Measurements from ENCODE around the gene TMEM17. TPM values are rescaled to one million over a fixed set of nuclear protein-coding genes. Genes with fewer than 3 reads are reported as not detected.
"Not testable (repeated sequence)": the region's sequence is repeated elsewhere in the genome, so short reads cannot be mapped to it uniquely, and the experiment has no call there.

Gene TMEM17
- total RNA-seq, 4 donors from 2014 or later: 2.1 to 6.0 (median 4.8) TPM

DNA sequence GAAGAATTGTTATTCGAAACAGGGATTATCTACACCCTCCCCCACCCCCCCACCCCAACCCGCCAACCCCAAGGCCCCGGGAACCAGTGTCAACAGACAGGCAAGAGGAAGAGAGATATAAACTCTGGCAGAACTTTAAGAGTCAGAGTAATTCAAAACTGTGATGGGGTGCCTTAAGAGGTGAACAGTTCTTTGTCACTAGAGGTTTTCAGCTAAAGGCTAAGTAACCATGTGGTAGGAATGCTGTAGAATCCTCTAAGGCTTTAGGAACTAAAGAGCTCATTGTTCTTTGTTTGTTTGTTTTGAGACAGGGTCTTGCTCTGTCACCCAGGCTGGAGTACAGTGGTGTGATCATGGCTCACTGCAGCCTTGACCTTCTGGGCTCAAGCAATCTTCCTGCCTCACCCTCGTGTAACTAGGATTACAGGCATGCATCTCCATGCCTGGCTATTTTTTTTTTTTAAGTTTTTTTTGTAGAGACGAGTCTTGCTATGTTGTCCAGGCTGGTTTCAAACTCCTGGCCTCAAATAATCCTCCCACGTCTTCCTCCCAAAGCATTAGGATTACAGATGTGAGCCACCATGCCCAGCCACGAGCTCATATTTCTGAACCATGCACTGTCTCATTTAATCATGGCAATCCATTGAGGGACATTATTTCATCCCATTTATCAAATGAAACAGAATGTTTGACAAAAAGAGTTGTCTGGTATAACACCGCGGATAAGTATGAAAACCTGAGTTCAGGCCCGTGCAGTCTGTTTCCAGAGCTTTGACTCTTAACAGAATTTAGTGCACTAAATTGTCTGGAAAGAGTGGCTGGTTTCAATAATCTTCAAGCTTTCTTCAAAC lies 20.8 kb upstream of the TMEM17 start:
- no peak for DNase-seq
- no peaks in the 10 kb centered on the region for H3K27me3 ChIP-seq
- H3K27ac ChIP-seq: no peak overlapping the region
- TF ChIP-seq POLR2A (IDR thresholded peaks at IDR 0.05): no peak
- TF ChIP-seq, protein P1, sequence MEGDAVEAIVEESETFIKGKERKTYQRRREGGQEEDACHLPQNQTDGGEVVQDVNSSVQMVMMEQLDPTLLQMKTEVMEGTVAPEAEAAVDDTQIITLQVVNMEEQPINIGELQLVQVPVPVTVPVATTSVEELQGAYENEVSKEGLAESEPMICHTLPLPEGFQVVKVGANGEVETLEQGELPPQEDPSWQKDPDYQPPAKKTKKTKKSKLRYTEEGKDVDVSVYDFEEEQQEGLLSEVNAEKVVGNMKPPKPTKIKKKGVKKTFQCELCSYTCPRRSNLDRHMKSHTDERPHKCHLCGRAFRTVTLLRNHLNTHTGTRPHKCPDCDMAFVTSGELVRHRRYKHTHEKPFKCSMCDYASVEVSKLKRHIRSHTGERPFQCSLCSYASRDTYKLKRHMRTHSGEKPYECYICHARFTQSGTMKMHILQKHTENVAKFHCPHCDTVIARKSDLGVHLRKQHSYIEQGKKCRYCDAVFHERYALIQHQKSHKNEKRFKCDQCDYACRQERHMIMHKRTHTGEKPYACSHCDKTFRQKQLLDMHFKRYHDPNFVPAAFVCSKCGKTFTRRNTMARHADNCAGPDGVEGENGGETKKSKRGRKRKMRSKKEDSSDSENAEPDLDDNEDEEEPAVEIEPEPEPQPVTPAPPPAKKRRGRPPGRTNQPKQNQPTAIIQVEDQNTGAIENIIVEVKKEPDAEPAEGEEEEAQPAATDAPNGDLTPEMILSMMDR (IDR thresholded peaks at IDR 0.05): no peak
- H3K4me3 ChIP-seq (replicated peaks in 1 of 3): no peak overlapping the region
- H3K36me3 ChIP-seq: no peaks in the 10 kb centered on the region
- intact Hi-C loops (cut with DNase I): no loop called here
- peaks cover 6 to 7% of the 10 kb centered on the region in 2 donors for H3K4me1 ChIP-seq
- 70 to 72% methylated on average over 10 of the region's 10 CpGs for WGBS, 2 donors
- H3K9me3 ChIP-seq: no peaks in the 10 kb centered on the region

DNA sequence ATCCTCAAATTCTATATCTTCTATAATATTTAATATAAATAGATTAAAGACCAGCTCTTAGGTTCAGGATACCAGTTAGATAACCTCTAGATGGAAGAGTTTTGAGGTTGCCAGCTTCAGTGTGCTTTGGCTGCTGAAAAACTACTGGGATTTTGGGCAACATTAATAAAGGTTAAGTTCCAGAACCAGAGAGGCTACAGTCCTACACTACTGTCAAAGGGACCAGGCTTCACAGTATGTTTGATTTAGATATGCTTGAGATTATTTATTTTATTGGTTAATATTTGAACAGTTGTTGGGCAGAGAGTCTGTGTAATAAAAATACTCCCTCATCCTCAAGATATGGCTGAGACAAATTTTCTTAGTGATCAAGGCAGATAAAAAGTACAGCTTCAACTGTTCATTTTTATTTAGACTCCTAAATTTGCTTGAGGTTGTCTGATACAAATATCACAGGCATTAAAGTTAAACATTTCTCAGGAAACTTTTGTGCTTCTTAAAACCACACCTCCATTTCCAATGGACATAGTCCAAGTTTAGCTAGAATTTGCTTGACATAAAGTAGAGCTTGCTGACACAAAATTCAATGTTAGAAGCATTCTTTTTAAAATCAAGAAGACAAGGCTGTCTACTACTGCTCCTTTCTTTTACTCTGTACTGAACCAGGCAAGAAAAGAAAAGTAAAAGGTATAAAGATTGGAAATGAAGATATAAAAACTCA lies 19.7 kb upstream of the TMEM17 start:
- Histone ChIP-seq H3K27me3 (no peaks in the 10 kb centered on the region), H3K4me1 (peaks cover 6 to 7% of the 10 kb centered on the region in 2 donors), H3K36me3 (no peaks in the 10 kb centered on the region), H3K4me3 (replicated peaks in 1 of 3) (no peak overlapping the region), H3K27ac (no peak overlapping the region), H3K9me3 (no peaks in the 10 kb centered on the region)
- no peak for TF ChIP-seq POLR2A (IDR thresholded peaks at IDR 0.05)
- TF ChIP-seq, protein P1 (IDR thresholded peaks at IDR 0.05): no peak
- DNase-seq: no peak
- intact Hi-C loops (cut with DNase I): no loop called here

DNA sequence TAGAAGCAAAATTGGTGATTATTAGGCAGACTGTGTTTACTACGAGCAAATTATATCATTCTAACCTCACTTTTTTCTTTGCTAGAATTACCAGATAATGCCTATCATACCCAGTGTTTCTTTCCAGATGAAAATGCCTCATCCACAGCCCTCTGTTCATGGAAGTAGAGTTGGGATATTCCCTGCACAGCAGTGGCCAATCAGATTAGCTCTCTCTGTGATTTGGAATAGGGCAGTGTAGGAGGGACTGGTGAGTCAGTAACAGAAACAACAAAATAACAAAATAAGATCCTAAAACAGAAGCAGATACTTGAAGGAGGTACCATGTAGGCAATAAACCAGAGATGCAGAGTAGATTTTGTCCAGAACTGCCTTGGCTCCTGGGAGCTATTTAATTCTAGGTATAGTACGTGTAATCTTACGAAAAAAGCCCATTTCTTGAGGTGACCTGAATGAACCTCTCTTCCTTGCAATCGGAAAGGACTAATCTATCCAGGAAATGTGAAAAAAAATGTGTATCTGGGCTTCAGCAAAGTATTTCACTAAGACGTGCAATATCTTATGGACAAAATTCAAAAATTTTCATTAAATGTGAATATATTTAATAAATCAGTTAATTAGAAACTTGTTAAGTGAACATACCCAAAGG lies 18.4 kb upstream of the TMEM17 start:
- no peak overlapping the region for H3K27ac ChIP-seq
- H3K4me3 ChIP-seq (replicated peaks in 1 of 3): no peak overlapping the region
- H3K9me3 ChIP-seq: no peaks in the 10 kb centered on the region
- H3K27me3 ChIP-seq: no peaks in the 10 kb centered on the region
- peaks cover 6 to 7% of the 10 kb centered on the region in 2 donors for H3K4me1 ChIP-seq
- intact Hi-C loops (cut with DNase I): no loop called here
- TF ChIP-seq, protein P1 (IDR thresholded peaks at IDR 0.05): no peak
- no peak for TF ChIP-seq POLR2A (IDR thresholded peaks at IDR 0.05)
- no peak for DNase-seq
- no peaks in the 10 kb centered on the region for H3K36me3 ChIP-seq
- 84 to 88% methylated on average over 5 of the region's 5 CpGs for WGBS, 2 donors

DNA sequence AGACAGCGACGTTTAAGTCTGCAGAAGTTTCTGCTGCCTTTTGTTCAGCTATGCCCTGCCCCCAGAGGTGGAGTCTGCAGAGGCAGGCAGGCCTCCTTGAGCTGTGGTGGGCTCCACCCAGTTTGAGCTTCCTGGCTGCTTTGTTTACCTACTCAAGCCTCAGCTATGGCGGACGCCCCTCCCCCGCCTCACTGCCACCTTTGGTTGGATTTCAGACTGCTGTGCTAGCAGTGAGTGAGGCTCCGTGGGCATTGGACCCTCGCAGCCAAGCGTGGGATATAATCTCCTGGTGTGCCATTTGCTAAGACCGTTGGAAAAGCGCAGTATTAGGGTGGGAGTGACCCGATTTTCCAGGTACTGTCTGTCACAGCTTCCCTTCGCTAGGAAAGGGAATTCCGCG lies 15.1 kb upstream of the TMEM17 start:
- H3K36me3 ChIP-seq; H3K4me1 ChIP-seq; H3K4me3 ChIP-seq (replicated peaks in 1 of 3); DNase-seq; H3K27me3 ChIP-seq; H3K27ac ChIP-seq; intact Hi-C loops (cut with DNase I); H3K9me3 ChIP-seq: not testable (repeated sequence)
- WGBS, 2 donors: 95 to 99% methylated on average over 10 to 12 of the region's 14 CpGs

DNA sequence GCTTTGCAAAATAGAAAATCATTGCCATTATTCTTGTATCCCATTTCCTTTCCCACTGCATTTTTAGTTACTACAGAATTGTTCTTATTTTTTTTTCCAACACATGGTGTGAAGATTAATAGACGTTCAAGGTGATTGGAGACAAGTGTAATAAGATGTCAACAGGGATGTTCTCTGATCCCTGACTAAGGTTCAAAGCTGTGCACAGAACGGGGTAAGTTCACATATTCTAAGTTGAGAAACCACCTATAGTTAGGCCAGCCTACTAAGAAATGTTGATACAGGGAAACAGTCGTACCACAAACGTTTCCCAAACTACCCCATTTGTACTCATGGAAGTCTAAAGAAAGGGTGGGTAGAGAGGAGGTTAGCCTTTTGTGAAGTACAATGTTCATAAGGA lies 6.4 kb upstream of the TMEM17 start:
- Histone ChIP-seq H3K27ac (no peak overlapping the region), H3K27me3 (no peaks in the 10 kb centered on the region), H3K4me1 (no peaks in the 10 kb centered on the region), H3K4me3 (replicated peaks in 1 of 3) (no peak overlapping the region), H3K36me3 (no peaks in the 10 kb centered on the region), H3K9me3 (no peaks in the 10 kb centered on the region)
- 88 to 90% methylated on average over 4 of the region's 4 CpGs for WGBS, 2 donors
- TF ChIP-seq, protein P1 (IDR thresholded peaks at IDR 0.05): no peak
- TF ChIP-seq POLR2A (IDR thresholded peaks at IDR 0.05): no peak
- intact Hi-C loops (cut with DNase I): no loop called here
- no peak for DNase-seq

Data from thyroid gland (tissue), 4 donors.